OCI-LY7 (cell line): ENCODE data around the gene APH1A. TPM values are rescaled to one million over a fixed set of nuclear protein-coding genes. Genes with fewer than 3 reads are reported as not detected.

Experiments
- BruUV-seq: library from RNA; stranded (reverse); fragments of 400-500 nt; replicated peaks from 2 replicates; lab custom pipeline; 2021; lab: Mats Ljungman, UMichigan
- CTCF ChIA-PET: fragments of 300-600 bp; sonication (Branson Sonifier 250); formaldehyde crosslinking; loops from one replicate; lab custom pipeline; 2022; ENCODE audit warnings: antibody characterized with exemption; ENCODE audit not compliant: unreplicated experiment; lab: Charles Lee
- POLR2A ChIA-PET: fragments of 300-600 bp; sonication (Branson Sonifier 250); formaldehyde crosslinking; loops from one replicate; lab custom pipeline; 2022; ENCODE audit warnings: antibody characterized with exemption; lab: Charles Lee
- DNase-seq: peaks from one replicate; pipeline ENCODE4 v3.0.0-alpha.2; 2015; ENCODE audit warnings: low spot score
- H2AFZ ChIP-seq: fragments of 200-600 bp; sonication (generic), shearing (Covaris generic); 2 replicates; pipeline ENCODE4 v1.6.1; 2014; ENCODE audit warnings: mild to moderate bottlenecking, antibody characterized with exemption, low read length, moderate library complexity
- H3K27ac ChIP-seq: fragments of 200-600 bp; sonication (generic); 2 replicates; pipeline ENCODE4 v1.5.1; 2014; ENCODE audit warnings: mixed run types, low read depth, mild to moderate bottlenecking, moderate library complexity, low read length, inconsistent platforms; ENCODE audit not compliant: poor library complexity, severe bottlenecking
- H3K36me3 ChIP-seq: fragments of 200-600 bp; sonication (generic); 2 replicates; pipeline ENCODE4 v1.6.1; 2014; ENCODE audit warnings: mild to moderate bottlenecking, antibody characterized with exemption, low read length, moderate library complexity, mixed read lengths; ENCODE audit not compliant: insufficient read depth
- H3K4me1 ChIP-seq: fragments of 200-600 bp; sonication (generic); 2 replicates; pipeline ENCODE4 v1.5.1; 2014; ENCODE audit warnings: mild to moderate bottlenecking, low read length; ENCODE audit not compliant: insufficient read depth, poor library complexity, severe bottlenecking
- H3K4me2 ChIP-seq: fragments of 200-600 bp; sonication (generic); 2 replicates; pipeline ENCODE4 v1.6.1; 2014; ENCODE audit warnings: mild to moderate bottlenecking, low read length
- H3K4me3 ChIP-seq: fragments of 200-600 bp; sonication (generic); 2 replicates; pipeline ENCODE4 v1.5.1; 2014; ENCODE audit warnings: mild to moderate bottlenecking, low read depth, low read length; ENCODE audit not compliant: poor library complexity, severe bottlenecking
- H3K79me2 ChIP-seq: fragments of 200-600 bp; sonication (generic); 2 replicates; pipeline ENCODE4 v1.6.1; 2016; ENCODE audit warnings: low read depth, mild to moderate bottlenecking, low read length, moderate library complexity, mixed read lengths; ENCODE audit not compliant: insufficient read depth
- H3K9me2 ChIP-seq: fragments of 200-600 bp; sonication (generic); 2 replicates; pipeline ENCODE4 v1.6.1; 2016; ENCODE audit warnings: mild to moderate bottlenecking, low read length, mixed read lengths; ENCODE audit not compliant: insufficient read depth
- H3K9me3 ChIP-seq: fragments of 200-600 bp; sonication (generic); 2 replicates; pipeline ENCODE4 v1.6.1; 2014; ENCODE audit warnings: mild to moderate bottlenecking, mixed run types, low read length, mixed read lengths
- H4K20me1 ChIP-seq: fragments of 200-600 bp; sonication (generic); 2 replicates; pipeline ENCODE4 v1.6.1; 2014; ENCODE audit warnings: mild to moderate bottlenecking, antibody characterized with exemption, low read length, moderate library complexity, mixed read lengths; ENCODE audit not compliant: insufficient read depth
- CTCF ChIP-seq: fragments of 200-600 bp; sonication (generic); conservative IDR thresholded peaks from 2 replicates; pipeline ENCODE4 v1.5.1; 2014; ENCODE audit warnings: mild to moderate bottlenecking, antibody characterized with exemption, low read length, moderate library complexity, mixed read lengths
- EZH2phosphoT487 ChIP-seq: fragments of 200-600 bp; sonication (generic); IDR thresholded peaks from 2 replicates; pipeline ENCODE4 v1.6.1; 2018; ENCODE audit warnings: low read depth, borderline replicate concordance, mild to moderate bottlenecking, mixed run types, antibody characterized with exemption, low read length, moderate library complexity, mixed read lengths
- intact Hi-C: fragments of 100-400 bp; cut with micrococcal nuclease; formaldehyde crosslinking; loops from one replicate; pipeline ENCODE4 v1.10.0; 2022; ENCODE audit not compliant: unreplicated experiment
- total RNA-seq, 2 experiments: library from RNA; depleted of rRNA in 1 of 2; stranded (reverse); fragments of >200 nt in 1 of 2; shearing (Covaris generic) in 1 of 2; gene quantifications; 2 replicates each; pipeline ENCODE4 v1.2.3, GENCODE V29; 2014 to 2022

APH1A gene
- total RNA-seq, 2 experiments from 2014 or later, result 113 to 124 TPM

DNA sequence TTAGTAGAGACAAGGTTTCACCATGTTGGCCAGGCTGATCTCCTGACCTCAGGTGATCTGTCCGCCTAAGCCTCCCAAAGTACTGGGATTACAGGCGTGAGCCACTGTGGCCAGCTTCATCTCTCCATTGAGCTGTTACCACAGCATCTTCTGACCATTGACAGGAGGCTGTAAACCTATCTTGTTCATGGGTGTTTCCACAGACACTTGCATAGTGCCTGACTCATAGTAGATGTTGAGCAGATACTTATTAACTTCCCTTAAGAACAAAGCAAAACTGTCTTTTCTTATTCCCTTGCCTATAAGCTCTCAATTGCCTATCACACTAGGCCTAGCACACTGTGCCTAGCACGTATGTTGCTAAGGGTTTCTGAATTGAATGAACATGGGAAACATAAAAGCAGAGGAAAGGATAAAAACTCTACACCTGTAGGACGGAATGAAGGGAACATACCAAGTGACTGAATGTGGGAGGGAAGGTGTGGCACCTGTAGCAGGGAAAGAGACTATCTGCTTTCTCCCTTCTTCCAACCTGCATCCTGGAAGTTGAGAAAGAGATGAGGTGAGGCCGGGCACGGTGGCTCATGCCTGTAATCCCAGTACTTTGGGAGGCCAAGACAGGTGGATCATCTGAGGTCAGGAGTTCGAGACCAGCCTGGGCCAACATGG lies 2.6 kb upstream of the APH1A start:
- no peak overlapping the region for H2AFZ ChIP-seq
- 0 out of 2 replicates have a peak, but pooled peaks cover 5% of the 10 kb centered on the region for H3K9me3 ChIP-seq
- H3K4me3 ChIP-seq, result no peak overlapping the region
- ChIA-PET POLR2A (interaction anchor here (1.1 kb wide), 1 partner anchor 33 kb away, joined by 3 read pairs; no protein-coding TSS in a partner anchor), CTCF (no interaction called here)
- no peaks in the 10 kb centered on the region for H4K20me1 ChIP-seq
- BruUV-seq, result no TSS peak
- no peak for DNase-seq
- H3K36me3 ChIP-seq, result peaks cover 11% of the 10 kb centered on the region; the same call in 1 of the 2 replicates
- peaks cover 20% of the 10 kb centered on the region for H3K79me2 ChIP-seq
- no peaks in the 10 kb centered on the region for H3K9me2 ChIP-seq
- H3K4me1 ChIP-seq, result peaks cover 19% of the 10 kb centered on the region
- no peak overlapping the region for H3K4me2 ChIP-seq
- no peak overlapping the region for H3K27ac ChIP-seq
- intact Hi-C loops, result no loop called here
- TF ChIP-seq CTCF (no peak), EZH2phosphoT487 (no peak)

DNA sequence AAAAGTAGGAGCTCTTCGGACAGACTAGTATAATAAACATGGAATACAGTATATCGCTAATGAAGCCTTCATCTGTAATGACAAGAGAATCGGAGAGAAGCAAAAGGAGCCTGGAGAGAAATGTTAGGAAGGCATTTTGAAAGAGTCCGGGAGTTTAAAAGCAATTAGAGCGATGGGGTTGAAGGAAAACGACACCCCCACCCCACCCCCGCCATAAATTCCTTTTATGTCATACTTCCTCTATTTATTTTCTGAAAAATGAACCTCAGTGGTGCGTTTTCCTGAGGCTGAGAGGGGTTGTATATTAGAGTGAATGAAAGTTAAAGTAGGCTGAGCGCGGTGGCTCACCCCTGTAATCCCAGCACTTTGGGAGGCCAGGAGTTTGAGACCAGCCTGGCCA lies 635 bp upstream of the APH1A start:
- BruUV-seq, result no TSS peak
- H3K27ac ChIP-seq, result peak overlapping the region; percentile 34
- peak overlapping the region; percentile 99 for H2AFZ ChIP-seq
- peaks cover 30% of the 10 kb centered on the region for H3K36me3 ChIP-seq
- intact Hi-C loops, result loop anchor here (1.0 kb wide), 2 partner anchors 24 to 33 kb away; partner anchors contain the start of genes ANP32E and MRPS21
- H3K4me3 ChIP-seq, result peak overlapping the region; percentile 82
- H3K4me1 ChIP-seq, result peaks cover 19% of the 10 kb centered on the region
- peaks cover 20% of the 10 kb centered on the region for H3K79me2 ChIP-seq
- H3K4me2 ChIP-seq, result peak overlapping the region; percentile 99
- CTCF ChIA-PET, result no interaction called here
- H3K9me3 ChIP-seq, result 0 out of 2 replicates have a peak, but pooled peaks cover 5% of the 10 kb centered on the region
- TF ChIP-seq EZH2phosphoT487 (no peak), CTCF (no peak)
- POLR2A ChIA-PET, result interaction anchor here (0.5 to 1.6 kb wide), 6 partner anchors 16 to 701 kb away, joined by 3 to 5 read pairs (median 3); no protein-coding TSS in a partner anchor
- H4K20me1 ChIP-seq, result no peaks in the 10 kb centered on the region
- H3K9me2 ChIP-seq, result no peaks in the 10 kb centered on the region
- DNase-seq, result no peak

DNA sequence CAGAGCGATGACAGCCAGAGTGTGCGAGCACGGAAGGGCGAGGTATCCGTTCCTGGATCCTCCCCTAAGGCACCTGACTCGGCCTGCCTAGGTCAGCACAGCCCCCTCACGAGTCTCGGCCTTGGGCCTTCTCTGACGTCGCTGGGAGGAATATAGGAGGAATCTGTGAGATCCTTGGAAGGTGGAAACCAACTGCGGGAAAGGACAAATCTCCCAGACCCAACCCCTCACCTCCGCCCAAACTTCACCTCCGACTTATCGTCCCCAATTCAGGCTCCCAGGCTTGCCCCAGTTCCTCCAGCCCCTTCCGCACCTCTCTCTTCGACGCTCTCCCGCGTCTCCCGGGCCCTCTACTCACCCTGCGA lies 494 bp downstream of the APH1A start:
- H3K36me3 ChIP-seq, result peaks cover 32% of the 10 kb centered on the region
- POLR2A ChIA-PET, result interaction anchor here (0.7 to 1.1 kb wide), 2 partner anchors 8 to 34 kb away, joined by 3 read pairs; no protein-coding TSS in a partner anchor
- intact Hi-C loops, result no loop called here
- BruUV-seq, result no TSS peak
- peak overlapping the region; percentile 52 for H3K27ac ChIP-seq
- H2AFZ ChIP-seq, result peak overlapping the region; percentile 99; the same call in 1 of the 2 replicates
- CTCF ChIA-PET, result interaction anchor here (0.6 kb wide), 1 partner anchor 14 kb away, joined by 3 read pairs; the partner anchor contains the start of gene CIART
- H3K79me2 ChIP-seq, result peaks cover 20% of the 10 kb centered on the region
- peak overlapping the region; percentile 82 for H3K4me3 ChIP-seq
- DNase-seq, result peak; percentile 50
- H4K20me1 ChIP-seq, result no peaks in the 10 kb centered on the region
- no peaks in the 10 kb centered on the region for H3K9me2 ChIP-seq
- TF ChIP-seq EZH2phosphoT487, result no peak
- TF ChIP-seq CTCF, result no peak
- peaks cover 21% of the 10 kb centered on the region for H3K4me1 ChIP-seq
- H3K9me3 ChIP-seq, result 0 out of 2 replicates have a peak, but pooled peaks cover 5% of the 10 kb centered on the region
- peak overlapping the region; percentile 99 for H3K4me2 ChIP-seq
